ENCODE measurements around the gene KLF11.

KLF11 gene

DNA sequence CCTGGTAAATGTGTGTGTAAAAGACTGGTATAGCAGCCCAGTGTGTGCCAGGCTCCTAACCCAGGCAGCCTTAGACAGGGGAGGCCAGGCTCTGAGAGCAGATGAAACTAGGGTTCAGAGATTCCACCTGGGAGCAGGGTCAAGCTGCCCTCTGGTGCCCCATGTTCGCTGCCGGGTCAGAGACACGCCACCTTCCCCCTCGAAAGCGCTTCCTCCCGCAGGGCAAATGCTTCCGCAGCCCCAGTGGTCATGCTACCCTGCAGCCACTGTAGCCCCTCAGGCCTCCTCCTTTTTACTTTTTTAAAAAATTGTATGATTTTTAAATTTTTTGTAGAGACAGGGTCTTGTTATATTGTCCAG, 10.6 kb upstream of the KLF11 start:
- FAIRE-seq (no peak), DNase-seq (ENCODE audit: insufficient read length, low spot score) (no peak)
- TF ChIP-seq PAX5 (IDR thresholded peaks at IDR 0.05; ENCODE audit: insufficient read depth, low read length, severe bottlenecking) (no peak), POLR2A (IDR thresholded peaks at IDR 0.05; ENCODE audit: low read depth, low read length) (no peak), POU2F2 (IDR thresholded peaks at IDR 0.05; ENCODE audit: low read depth, low read length) (no peak), TAF1 (IDR thresholded peaks at IDR 0.05; ENCODE audit: low read depth, low read length) (no peak), POLR2AphosphoS5 (IDR thresholded peaks at IDR 0.05; ENCODE audit: low read depth, low read length) (no peak), SPI1 (IDR thresholded peaks at IDR 0.05; ENCODE audit: low read depth, low read length) (no peak)

DNA sequence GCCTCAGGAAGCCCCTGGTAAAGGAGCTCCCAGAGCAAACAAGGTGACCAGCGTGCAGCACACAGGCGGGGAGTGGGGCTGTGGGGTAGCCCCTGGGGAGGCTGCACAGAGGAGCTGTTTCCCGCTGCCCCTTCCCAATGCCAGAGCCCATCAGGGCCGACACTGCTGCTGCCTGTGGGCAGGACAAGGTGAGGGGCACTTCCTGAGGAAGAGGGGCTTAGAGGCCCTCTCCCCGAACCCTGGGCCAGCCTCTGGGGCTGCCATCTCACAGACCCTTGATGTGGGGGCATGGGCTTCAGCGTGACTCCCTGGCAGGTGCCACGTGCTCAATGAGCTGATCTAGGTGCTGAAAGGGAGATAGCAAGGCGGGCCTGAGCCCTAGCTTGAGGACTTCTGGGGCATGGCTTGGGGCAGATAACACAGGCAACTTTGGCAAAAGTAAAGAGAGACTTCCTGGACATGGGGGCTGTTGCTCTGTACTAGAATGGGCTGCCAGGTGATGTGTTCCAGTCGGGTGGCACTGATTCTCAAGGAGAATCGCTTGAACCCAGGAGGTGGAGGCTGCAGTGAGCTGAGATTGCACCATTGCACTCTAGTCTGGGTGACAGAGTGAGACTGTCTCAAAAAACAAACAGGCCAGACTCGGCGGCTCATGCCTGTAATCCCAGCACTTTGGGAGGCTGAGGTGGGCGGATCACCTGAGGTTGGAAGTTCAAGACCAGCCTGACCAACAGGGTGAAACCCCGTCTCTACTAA, 9.9 kb upstream of the KLF11 start:
- no peak for TF ChIP-seq POU2F2 (IDR thresholded peaks at IDR 0.05; ENCODE audit: low read depth, low read length)
- TF ChIP-seq POLR2AphosphoS5 (IDR thresholded peaks at IDR 0.05; ENCODE audit: low read depth, low read length): no peak
- no peak for TF ChIP-seq POLR2A (IDR thresholded peaks at IDR 0.05; ENCODE audit: low read depth, low read length)
- TF ChIP-seq SPI1 (IDR thresholded peaks at IDR 0.05; ENCODE audit: low read depth, low read length): no peak
- no peak for TF ChIP-seq PAX5 (IDR thresholded peaks at IDR 0.05; ENCODE audit: insufficient read depth, low read length, severe bottlenecking)
- TF ChIP-seq TAF1 (IDR thresholded peaks at IDR 0.05; ENCODE audit: low read depth, low read length): no peak
- no peak for FAIRE-seq
- DNase-seq (ENCODE audit: insufficient read length, low spot score): no peak

- FAIRE-seq: no peak
- no peak for DNase-seq (ENCODE audit: insufficient read length, low spot score)
- TF ChIP-seq POLR2AphosphoS5 (IDR thresholded peaks at IDR 0.05; ENCODE audit: low read depth, low read length) (no peak), PAX5 (IDR thresholded peaks at IDR 0.05; ENCODE audit: insufficient read depth, low read length, severe bottlenecking) (no peak), POU2F2 (IDR thresholded peaks at IDR 0.05; ENCODE audit: low read depth, low read length) (no peak), POLR2A (IDR thresholded peaks at IDR 0.05; ENCODE audit: low read depth, low read length) (no peak), SPI1 (IDR thresholded peaks at IDR 0.05; ENCODE audit: low read depth, low read length) (no peak), TAF1 (IDR thresholded peaks at IDR 0.05; ENCODE audit: low read depth, low read length) (no peak)
Observed at GRCh38 chr2:10034333-10035052, 8.9 kb upstream of the KLF11 start.

GRCh38 chr2:10035053-10035422, 8.3 kb upstream of the KLF11 start:
- TF ChIP-seq SPI1 (IDR thresholded peaks at IDR 0.05; ENCODE audit: low read depth, low read length) (no peak), POLR2A (IDR thresholded peaks at IDR 0.05; ENCODE audit: low read depth, low read length) (no peak), PAX5 (IDR thresholded peaks at IDR 0.05; ENCODE audit: insufficient read depth, low read length, severe bottlenecking) (no peak), POLR2AphosphoS5 (IDR thresholded peaks at IDR 0.05; ENCODE audit: low read depth, low read length) (no peak), TAF1 (IDR thresholded peaks at IDR 0.05; ENCODE audit: low read depth, low read length) (no peak), POU2F2 (IDR thresholded peaks at IDR 0.05; ENCODE audit: low read depth, low read length) (no peak)
- FAIRE-seq (no peak), DNase-seq (ENCODE audit: insufficient read length, low spot score) (no peak)

- FAIRE-seq: no peak
- no peak for TF ChIP-seq TAF1 (IDR thresholded peaks at IDR 0.05; ENCODE audit: low read depth, low read length)
- no peak for TF ChIP-seq PAX5 (IDR thresholded peaks at IDR 0.05; ENCODE audit: insufficient read depth, low read length, severe bottlenecking)
- TF ChIP-seq POU2F2 (IDR thresholded peaks at IDR 0.05; ENCODE audit: low read depth, low read length): no peak
- no peak for DNase-seq (ENCODE audit: insufficient read length, low spot score)
Observed at GRCh38 chr2:10035633-10036032, 7.7 kb upstream of the KLF11 start.

DNA sequence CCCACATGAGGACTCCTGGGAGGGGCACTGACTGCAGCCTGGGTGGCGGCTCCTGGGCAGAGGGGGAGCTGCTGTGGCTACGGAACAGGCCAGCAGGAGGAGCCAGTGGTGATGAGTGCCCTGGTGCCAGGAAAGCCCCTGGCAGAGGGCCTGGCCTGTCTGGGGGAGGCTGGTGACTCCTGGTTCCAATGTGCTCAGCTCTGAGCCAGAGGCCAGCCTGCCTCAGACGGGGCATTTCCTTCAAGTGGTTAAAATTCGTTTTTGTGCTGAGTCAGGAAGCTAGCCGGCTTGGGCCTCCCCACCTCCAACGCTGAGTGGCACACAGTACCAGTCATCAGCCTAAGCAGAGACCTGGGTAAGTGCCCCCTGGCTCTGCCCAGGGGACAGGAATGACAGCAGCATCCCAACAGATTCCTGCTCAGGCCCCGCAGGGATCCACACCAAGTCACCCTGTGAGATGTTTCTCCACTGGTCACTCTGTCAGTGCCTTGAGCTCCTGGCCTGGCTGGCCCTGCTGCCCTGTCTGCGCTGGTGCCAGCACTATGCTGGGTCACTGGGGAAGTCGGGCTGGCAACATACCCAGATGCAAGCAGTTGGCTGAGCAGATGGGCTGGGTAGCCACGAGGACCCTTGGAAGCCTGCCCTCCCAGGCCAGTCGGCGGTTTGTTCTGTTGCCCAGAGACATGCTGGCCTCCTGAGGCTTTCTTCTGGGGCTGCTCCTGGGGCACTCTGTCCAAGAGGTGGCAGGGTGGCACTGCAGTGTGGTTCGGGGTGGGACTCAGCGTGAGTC, 7.1 kb upstream of the KLF11 start:
- FAIRE-seq (no peak), DNase-seq (ENCODE audit: insufficient read length, low spot score) (no peak)
- TF ChIP-seq POLR2A (IDR thresholded peaks at IDR 0.05; ENCODE audit: low read depth, low read length) (no peak), POU2F2 (IDR thresholded peaks at IDR 0.05; ENCODE audit: low read depth, low read length) (no peak), TAF1 (IDR thresholded peaks at IDR 0.05; ENCODE audit: low read depth, low read length) (no peak), SPI1 (IDR thresholded peaks at IDR 0.05; ENCODE audit: low read depth, low read length) (no peak), PAX5 (IDR thresholded peaks at IDR 0.05; ENCODE audit: insufficient read depth, low read length, severe bottlenecking) (no peak), POLR2AphosphoS5 (IDR thresholded peaks at IDR 0.05; ENCODE audit: low read depth, low read length) (no peak)

- FAIRE-seq: no peak
Observed at GRCh38 chr2:10038123-10038522, 5.2 kb upstream of the KLF11 start.

GRCh38 chr2:10038716-10039115, 4.6 kb upstream of the KLF11 start:
- no peak for TF ChIP-seq TAF1 (IDR thresholded peaks at IDR 0.05; ENCODE audit: low read depth, low read length)
- no peak for TF ChIP-seq POLR2AphosphoS5 (IDR thresholded peaks at IDR 0.05; ENCODE audit: low read depth, low read length)
- TF ChIP-seq PAX5 (IDR thresholded peaks at IDR 0.05; ENCODE audit: insufficient read depth, low read length, severe bottlenecking): no peak
- no peak for TF ChIP-seq SPI1 (IDR thresholded peaks at IDR 0.05; ENCODE audit: low read depth, low read length)
- TF ChIP-seq POU2F2 (IDR thresholded peaks at IDR 0.05; ENCODE audit: low read depth, low read length): no peak
- no peak for TF ChIP-seq POLR2A (IDR thresholded peaks at IDR 0.05; ENCODE audit: low read depth, low read length)
- FAIRE-seq (no peak), DNase-seq (ENCODE audit: insufficient read length, low spot score) (no peak)

More at GRCh38 chr2:10038123-10038522, 5.2 kb upstream of the KLF11 start:
- DNase-seq (ENCODE audit: insufficient read length, low spot score): no peak
- TF ChIP-seq SPI1 (IDR thresholded peaks at IDR 0.05; ENCODE audit: low read depth, low read length) (no peak), POLR2A (IDR thresholded peaks at IDR 0.05; ENCODE audit: low read depth, low read length) (no peak), POLR2AphosphoS5 (IDR thresholded peaks at IDR 0.05; ENCODE audit: low read depth, low read length) (no peak), TAF1 (IDR thresholded peaks at IDR 0.05; ENCODE audit: low read depth, low read length) (no peak), PAX5 (IDR thresholded peaks at IDR 0.05; ENCODE audit: insufficient read depth, low read length, severe bottlenecking) (no peak), POU2F2 (IDR thresholded peaks at IDR 0.05; ENCODE audit: low read depth, low read length) (no peak)

Data from GM12891 (cell line).